Activated T-cell treated with anti-CD3 and anti-CD28 coated beads, Interleukin-2, amount 50 U/mL, for 1 hour (primary cell): ENCODE results near the gene MEPE.
"Not testable (repeated sequence)": the region's sequence is repeated elsewhere in the genome, so short reads cannot be mapped to it uniquely, and the experiment has no call there.

ENCODE experiments used
- DNase-seq: peaks from one replicate; pipeline ENCODE4 v3.0.0-alpha.2; 2020

The MEPE gene

GRCh38 chr4:87886083-87886482, 53.3 kb downstream of the MEPE start:
- no peak for DNase-seq

- not testable (repeated sequence) for DNase-seq
Measured at GRCh38 chr4:87890753-87891152, 58.0 kb downstream of the MEPE start.

- DNase-seq = no peak
Measured at GRCh38 chr4:87895964-87896621, 63.3 kb downstream of the MEPE start.
